GM18511 (cell line): ENCODE measurements around the gene CRADD.

Experiments
- ATAC-seq: cut with Tn5 transposase; IDR thresholded peaks from one replicate; pipeline ENCODE4 v1.9.1; 2021; ENCODE audit warnings: mild to moderate bottlenecking, moderate library complexity; ENCODE audit not compliant: unreplicated experiment

The CRADD gene

GRCh38 chr12:93804392-93805179 is 127.4 kb downstream of the CRADD start:
- no peak for ATAC-seq

GRCh38 chr12:93805736-93806141 is 128.6 kb downstream of the CRADD start:
- no peak for ATAC-seq

GRCh38 chr12:93807354-93807753 is 130.2 kb downstream of the CRADD start:
- ATAC-seq: no peak

- ATAC-seq: no peak
Measured at GRCh38 chr12:93808169-93808899, 131.2 kb downstream of the CRADD start.

- no peak for ATAC-seq
Measured at GRCh38 chr12:93812626-93813025, 135.5 kb downstream of the CRADD start.

DNA sequence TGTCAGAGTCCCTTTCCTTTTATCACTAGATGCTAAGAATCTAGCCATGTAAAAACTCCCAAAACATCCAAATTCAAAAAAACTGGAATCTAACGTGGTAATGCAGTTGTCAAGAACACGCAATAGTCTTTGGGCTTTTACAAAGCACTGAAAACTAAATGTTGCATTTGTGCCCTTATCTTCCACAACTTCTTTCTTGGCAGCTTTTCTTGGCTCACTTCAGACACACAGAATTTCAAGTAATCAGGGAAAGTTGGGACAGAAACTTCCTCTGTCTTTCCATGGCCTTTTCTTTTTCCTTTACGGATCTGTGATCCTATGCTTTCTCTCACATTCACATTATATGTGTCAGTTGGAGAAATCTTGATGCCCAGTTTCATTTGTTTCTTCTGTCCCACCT is 136.0 kb downstream of the CRADD start:
- no peak for ATAC-seq

GRCh38 chr12:93813972-93814821 is 137.0 kb downstream of the CRADD start:
- no peak for ATAC-seq

DNA sequence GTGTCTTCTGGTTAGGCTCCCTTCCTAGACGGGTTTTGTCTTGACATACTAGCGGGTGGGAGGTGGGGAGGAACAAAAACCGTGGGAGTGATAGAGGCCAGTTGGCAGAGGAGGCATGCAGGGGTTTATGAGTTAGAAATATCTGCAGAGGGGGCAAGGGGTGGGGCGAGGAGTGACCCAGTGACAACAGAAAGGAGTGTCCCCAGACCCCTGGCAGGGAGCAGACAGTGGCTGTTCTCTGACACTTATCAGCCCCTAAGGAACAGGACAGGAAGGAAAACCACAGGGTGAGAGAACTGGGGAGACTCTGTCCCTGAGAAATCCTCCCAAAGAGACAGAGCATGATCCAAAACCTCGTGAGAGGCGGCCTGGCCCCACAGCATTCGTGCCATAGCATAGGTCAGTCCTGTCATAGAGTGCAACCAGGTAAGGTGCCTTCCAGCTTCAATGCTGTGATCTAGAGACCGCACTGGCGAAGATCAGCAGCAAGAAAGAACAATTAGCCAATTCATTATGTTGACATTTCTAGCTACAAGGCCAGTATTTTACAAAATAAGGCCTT is 141.4 kb downstream of the CRADD start:
- no peak for ATAC-seq

- ATAC-seq: no peak
Measured at GRCh38 chr12:93819050-93819491, 141.9 kb downstream of the CRADD start.

GRCh38 chr12:93823616-93824391 is 146.6 kb downstream of the CRADD start:
- no peak for ATAC-seq

DNA sequence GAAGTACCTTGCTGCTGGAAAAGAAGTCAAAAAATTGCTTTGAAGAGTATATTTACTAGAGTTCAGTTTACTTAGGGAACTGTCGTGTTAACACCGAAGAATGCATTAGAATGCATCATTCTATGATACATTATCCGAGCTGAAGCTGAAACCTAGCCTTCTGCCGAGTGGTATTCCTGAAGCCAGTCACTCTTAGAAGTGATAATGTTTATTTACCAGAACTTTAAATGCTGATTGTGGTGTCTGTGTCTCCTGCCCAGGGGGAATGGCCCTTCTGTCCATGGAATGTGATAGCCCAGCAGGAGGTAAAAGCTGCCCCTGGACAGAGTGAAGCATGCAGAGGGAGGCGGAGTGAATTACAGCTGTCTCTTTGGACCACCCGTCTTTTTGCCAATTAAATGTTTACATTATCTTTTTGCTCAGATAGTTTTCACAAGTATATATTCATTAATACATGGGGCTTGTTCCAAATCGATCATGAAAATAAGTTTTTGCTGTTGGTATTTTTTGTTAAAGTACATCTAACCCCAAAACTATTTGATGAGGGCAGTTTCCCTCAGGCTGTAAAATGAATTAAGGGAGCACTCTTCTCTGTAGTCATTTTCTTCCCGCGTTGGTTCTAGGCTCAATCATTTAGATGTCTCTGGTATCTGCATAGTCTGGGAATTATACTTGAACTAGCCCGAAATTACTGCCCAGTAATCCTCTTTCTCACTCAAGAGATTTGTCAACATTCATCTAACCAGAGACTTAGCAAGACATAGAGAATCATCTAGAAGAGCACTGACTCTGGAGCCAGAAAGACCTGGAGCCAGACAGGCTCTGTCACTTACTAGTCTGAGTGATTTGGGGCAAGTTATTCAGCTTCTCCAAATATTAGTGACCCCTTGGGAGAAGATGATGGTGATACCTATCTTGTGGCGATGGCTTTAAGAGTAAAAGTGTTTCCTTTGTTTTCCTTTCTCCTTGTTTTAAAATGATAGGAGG is 147.6 kb downstream of the CRADD start:
- no peak for ATAC-seq

- no peak for ATAC-seq
Measured at GRCh38 chr12:93825501-93825888, 148.3 kb downstream of the CRADD start.

- ATAC-seq: no peak
Measured at GRCh38 chr12:93825931-93826555, 148.9 kb downstream of the CRADD start.

GRCh38 chr12:93827179-93827578 is 150.0 kb downstream of the CRADD start:
- no peak for ATAC-seq

DNA sequence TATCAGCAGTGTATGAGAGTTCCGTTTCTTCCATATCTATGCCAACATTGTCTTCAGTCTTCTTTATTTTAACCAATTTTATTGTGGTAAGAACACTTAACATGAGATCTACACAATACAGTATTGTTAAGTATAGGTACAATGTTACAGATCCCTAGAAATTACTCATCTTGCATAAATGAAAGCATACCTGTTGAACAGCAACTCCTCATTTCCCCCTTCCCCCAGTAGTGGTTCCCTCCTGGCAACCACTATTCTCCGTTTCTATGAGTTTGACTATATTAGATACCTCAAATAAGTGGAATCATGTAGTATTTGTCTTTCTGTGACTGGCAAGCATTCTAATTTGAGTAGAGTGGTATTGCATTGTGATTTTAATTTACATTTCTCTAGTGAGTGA is 150.5 kb downstream of the CRADD start:
- no peak for ATAC-seq

GRCh38 chr12:93829016-93829415 is 151.8 kb downstream of the CRADD start:
- no peak for ATAC-seq

DNA sequence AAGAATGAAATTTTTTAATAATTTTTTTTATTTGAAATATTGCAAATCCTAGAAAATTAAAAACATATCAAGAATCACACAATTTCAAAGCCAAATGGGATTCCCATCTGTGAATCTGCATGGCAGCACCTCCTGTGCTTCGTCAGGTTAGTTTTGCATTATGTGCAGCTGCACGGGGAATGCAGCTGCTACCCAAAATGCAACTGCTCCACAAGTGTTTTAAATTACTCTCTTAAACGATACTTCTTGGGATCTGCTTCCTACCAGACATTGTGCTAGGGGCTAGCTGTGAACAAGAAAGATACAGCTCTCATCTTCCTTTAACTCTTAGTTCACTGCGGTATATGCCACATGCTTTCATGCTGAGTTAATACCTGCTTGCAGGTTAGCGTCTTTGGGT is 154.2 kb downstream of the CRADD start:
- no peak for ATAC-seq

- ATAC-seq: no peak
Measured at GRCh38 chr12:93832131-93832530, 155.0 kb downstream of the CRADD start.

DNA sequence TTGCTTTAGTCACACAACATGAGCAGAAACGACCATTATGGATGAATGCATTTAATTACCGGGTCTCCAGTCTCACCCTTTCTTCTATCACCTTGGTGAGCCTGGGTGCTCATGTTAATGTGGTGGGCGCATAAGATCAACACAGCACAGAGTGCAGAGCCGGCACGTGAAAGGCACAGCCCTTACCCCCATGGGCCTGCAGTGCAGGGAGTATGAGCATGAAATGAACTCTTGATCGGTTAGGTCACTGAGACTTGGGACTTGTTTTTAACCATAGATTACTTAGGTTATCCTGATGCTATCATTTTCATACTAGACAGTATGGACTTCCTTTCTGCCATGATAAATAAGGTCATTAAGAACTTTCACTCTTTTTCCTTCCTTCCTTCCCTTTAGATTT is 156.8 kb downstream of the CRADD start:
- no peak for ATAC-seq
